Middle frontal gyrus (tissue), 1 donor: Measurements from ENCODE around the gene ADAMTS16.

Experiments used
- DNase-seq: peaks from one replicate; pipeline ENCODE4 v3.0.0-alpha.2; 2015; ENCODE audit warnings: low spot score; ENCODE audit errors: extremely low spot score

Gene ADAMTS16

GRCh38 chr5:5313101-5313635 is 173.0 kb downstream of the ADAMTS16 start:
- no peak for DNase-seq

- no peak for DNase-seq
These were observed 174.0 kb downstream of the ADAMTS16 start for GRCh38 chr5:5314166-5314565.

GRCh38 chr5:5314626-5315025 is 174.5 kb downstream of the ADAMTS16 start:
- no peak for DNase-seq

GRCh38 chr5:5315068-5315980 is 175.2 kb downstream of the ADAMTS16 start:
- DNase-seq = no peak

- no peak for DNase-seq
These were observed 176.2 kb downstream of the ADAMTS16 start for GRCh38 chr5:5316334-5316733.

- DNase-seq = no peak
These were observed 177.8 kb downstream of the ADAMTS16 start for GRCh38 chr5:5317976-5318375.

- no peak for DNase-seq
These were observed 178.5 kb downstream of the ADAMTS16 start for GRCh38 chr5:5318426-5319190.

GRCh38 chr5:5320062-5320805 is 180.1 kb downstream of the ADAMTS16 start:
- no peak for DNase-seq

GRCh38 chr5:5321137-5321536 is 181.0 kb downstream of the ADAMTS16 start:
- no peak for DNase-seq

GRCh38 chr5:5323551-5323950 is 183.4 kb downstream of the ADAMTS16 start:
- DNase-seq = no peak

GRCh38 chr5:5326115-5326758 is 186.1 kb downstream of the ADAMTS16 start:
- DNase-seq = no peak

GRCh38 chr5:5327126-5327525 is 187.0 kb downstream of the ADAMTS16 start:
- DNase-seq = no peak

GRCh38 chr5:5330728-5331452 is 190.8 kb downstream of the ADAMTS16 start:
- no peak for DNase-seq

- no peak for DNase-seq
These were observed 191.7 kb downstream of the ADAMTS16 start for GRCh38 chr5:5331848-5332247.

- DNase-seq = no peak
These were observed 192.2 kb downstream of the ADAMTS16 start for GRCh38 chr5:5332287-5332686.

GRCh38 chr5:5335107-5335506 is 195.0 kb downstream of the ADAMTS16 start:
- DNase-seq = no peak

- DNase-seq = no peak
These were observed 195.7 kb downstream of the ADAMTS16 start for GRCh38 chr5:5335700-5336264.

GRCh38 chr5:5339257-5339656 is 199.1 kb downstream of the ADAMTS16 start:
- no peak for DNase-seq

GRCh38 chr5:5340206-5340729 is 200.1 kb downstream of the ADAMTS16 start:
- DNase-seq = peak; percentile 22
